ENCODE measurements around the gene KCNJ15.

GRCh38 chr21:38294609-38295008 lies 37.8 kb downstream of the KCNJ15 start:
- TF ChIP-seq ZNF784 (CRISPR knock-in tag; IDR thresholded peaks at IDR 0.05; ENCODE audit: borderline replicate concordance) (no peak), HDAC2 (CRISPR knock-in tag; IDR thresholded peaks at IDR 0.05) (no peak), POLR2A (IDR thresholded peaks at IDR 0.05; ENCODE audit: insufficient read depth in 1 of 2, low read depth in 2 of 2, low read length in 2 of 2) (no peak), TBP (CRISPR knock-in tag; IDR thresholded peaks at IDR 0.05) (no peak)
